Measurements from ENCODE around the gene SH3GL2.

The SH3GL2 gene

GRCh38 chr9:17624571-17624970 lies 45.7 kb downstream of the SH3GL2 start:
- no peak overlapping the region for H3K27ac Mint-ChIP-seq
- H3K36me3 Mint-ChIP-seq (ENCODE audit: low read depth), result no peaks in the 10 kb centered on the region
- ATAC-seq, result no peak
- H3K9me3 Mint-ChIP-seq, result no peaks in the 10 kb centered on the region
- no peaks in the 10 kb centered on the region for H3K4me1 Mint-ChIP-seq
- no peak overlapping the region for H3K4me3 Mint-ChIP-seq
- DNase-seq, result no peak
- H3K27me3 Mint-ChIP-seq, result no peaks in the 10 kb centered on the region

DNA sequence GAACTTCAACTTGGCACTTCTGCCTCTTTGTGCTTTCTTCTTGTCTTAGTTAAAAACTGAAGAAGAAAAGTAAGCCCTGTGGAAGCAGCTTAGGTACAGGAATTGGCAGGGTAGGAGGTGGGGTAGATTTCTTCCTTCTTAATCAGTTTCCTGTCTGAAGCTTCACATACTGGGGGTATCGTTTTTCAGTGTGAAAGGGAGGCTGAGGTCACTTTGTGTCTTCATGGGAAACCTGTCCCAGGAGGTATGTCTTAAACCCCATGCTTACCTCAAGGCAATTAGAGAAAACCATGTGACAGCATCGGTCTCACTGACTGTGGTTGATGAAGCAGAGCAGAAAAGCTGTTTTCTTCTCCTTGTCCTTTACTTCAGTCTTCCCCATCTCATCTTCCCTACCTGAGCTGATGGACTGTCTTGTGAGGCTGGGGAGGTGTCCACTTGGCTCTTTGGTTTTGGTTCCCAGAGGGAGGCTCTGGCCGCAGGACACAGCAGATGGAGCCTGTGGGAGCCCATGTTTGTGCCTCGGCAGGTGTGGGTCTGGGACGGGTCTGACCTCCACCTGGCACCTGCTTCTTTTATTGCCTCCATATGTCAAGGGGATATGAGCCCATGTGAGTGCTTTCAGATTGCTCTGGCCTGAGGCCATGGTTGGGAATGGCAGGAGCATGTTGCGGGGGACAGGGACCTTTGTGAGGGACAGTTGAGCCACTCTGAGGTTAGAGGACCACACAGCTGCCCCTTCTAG lies 47.0 kb downstream of the SH3GL2 start:
- Mint-ChIP-seq H3K4me1 (no peaks in the 10 kb centered on the region), H3K27me3 (no peaks in the 10 kb centered on the region), H3K4me3 (no peak overlapping the region), H3K27ac (no peak overlapping the region), H3K9me3 (no peaks in the 10 kb centered on the region), H3K36me3 (ENCODE audit: low read depth) (no peaks in the 10 kb centered on the region)
- no peak for ATAC-seq
- DNase-seq, result no peak

DNA sequence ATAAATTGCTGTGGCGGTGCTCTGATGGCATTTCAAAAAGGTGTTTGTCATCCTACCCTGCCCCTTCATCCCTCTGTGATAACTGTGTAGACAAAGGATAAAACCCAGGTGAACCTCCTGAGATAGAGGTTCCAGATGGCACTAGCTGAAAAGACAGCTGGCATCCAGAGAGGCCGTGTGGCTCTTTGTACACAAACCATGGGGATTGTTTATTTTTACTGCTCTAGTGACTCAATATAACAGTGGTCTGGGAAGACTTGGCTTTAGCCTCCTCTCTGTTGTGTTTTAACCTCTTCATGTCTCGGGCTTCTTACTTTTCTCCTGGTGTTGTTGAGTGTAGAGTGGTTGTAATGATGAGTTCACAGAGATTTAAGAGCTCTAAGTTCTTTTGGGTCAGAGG lies 48.8 kb downstream of the SH3GL2 start:
- Mint-ChIP-seq H3K36me3 (ENCODE audit: low read depth) (no peaks in the 10 kb centered on the region), H3K4me3 (no peak overlapping the region), H3K27ac (no peak overlapping the region), H3K4me1 (no peaks in the 10 kb centered on the region), H3K27me3 (no peaks in the 10 kb centered on the region), H3K9me3 (no peaks in the 10 kb centered on the region)
- ATAC-seq, result no peak
- no peak for DNase-seq

GRCh38 chr9:17628624-17629023 lies 49.8 kb downstream of the SH3GL2 start:
- no peak for ATAC-seq
- Mint-ChIP-seq H3K27ac (no peak overlapping the region), H3K9me3 (no peaks in the 10 kb centered on the region), H3K4me3 (no peak overlapping the region), H3K27me3 (no peaks in the 10 kb centered on the region), H3K4me1 (no peaks in the 10 kb centered on the region), H3K36me3 (ENCODE audit: low read depth) (no peaks in the 10 kb centered on the region)
- no peak for DNase-seq

GRCh38 chr9:17630531-17630949 lies 51.7 kb downstream of the SH3GL2 start:
- Mint-ChIP-seq H3K4me1 (no peaks in the 10 kb centered on the region), H3K36me3 (ENCODE audit: low read depth) (no peaks in the 10 kb centered on the region), H3K4me3 (no peak overlapping the region), H3K9me3 (peaks cover 11% of the 10 kb centered on the region), H3K27me3 (no peaks in the 10 kb centered on the region), H3K27ac (no peak overlapping the region)
- no peak for ATAC-seq
- DNase-seq, result no peak

GRCh38 chr9:17631396-17631795 lies 52.5 kb downstream of the SH3GL2 start:
- Mint-ChIP-seq H3K27ac (no peak overlapping the region), H3K4me1 (no peaks in the 10 kb centered on the region), H3K36me3 (ENCODE audit: low read depth) (no peaks in the 10 kb centered on the region), H3K27me3 (no peaks in the 10 kb centered on the region), H3K9me3 (peaks cover 12% of the 10 kb centered on the region), H3K4me3 (no peak overlapping the region)
- no peak for ATAC-seq
- DNase-seq, result no peak

DNA sequence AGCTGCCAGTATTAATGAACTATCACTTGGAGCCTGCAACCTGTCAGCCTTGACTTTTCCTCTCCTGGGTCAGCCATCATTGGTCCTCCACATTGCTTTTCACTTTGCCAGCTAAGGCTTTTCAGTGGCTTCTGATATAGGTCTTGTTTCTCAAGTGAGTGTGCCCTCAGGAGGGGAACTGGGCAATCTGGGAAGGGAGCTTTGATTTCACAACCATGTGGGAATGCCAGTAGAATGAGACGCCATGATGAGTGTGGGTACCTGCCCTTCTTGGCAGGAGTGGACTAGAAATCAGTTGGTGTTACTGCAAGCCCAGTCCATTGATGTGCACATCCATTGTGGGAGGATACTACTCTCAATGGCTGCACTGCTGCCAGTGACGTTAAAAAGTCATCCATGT lies 54.1 kb downstream of the SH3GL2 start:
- no peak for DNase-seq
- Mint-ChIP-seq H3K36me3 (ENCODE audit: low read depth) (no peaks in the 10 kb centered on the region), H3K9me3 (peaks cover 12% of the 10 kb centered on the region), H3K4me1 (no peaks in the 10 kb centered on the region), H3K27me3 (no peaks in the 10 kb centered on the region), H3K27ac (no peak overlapping the region), H3K4me3 (no peak overlapping the region)
- no peak for ATAC-seq

- Mint-ChIP-seq H3K27ac (no peak overlapping the region), H3K4me1 (no peaks in the 10 kb centered on the region), H3K36me3 (ENCODE audit: low read depth) (no peaks in the 10 kb centered on the region), H3K4me3 (no peak overlapping the region), H3K27me3 (no peaks in the 10 kb centered on the region), H3K9me3 (peaks cover 12% of the 10 kb centered on the region)
- ATAC-seq, result no peak
- DNase-seq, result no peak
These were observed 56.4 kb downstream of the SH3GL2 start for GRCh38 chr9:17635115-17635890.

GRCh38 chr9:17636349-17636748 lies 57.5 kb downstream of the SH3GL2 start:
- Mint-ChIP-seq H3K9me3 (peaks cover 12% of the 10 kb centered on the region), H3K27ac (no peak overlapping the region), H3K36me3 (ENCODE audit: low read depth) (no peaks in the 10 kb centered on the region), H3K4me3 (no peak overlapping the region), H3K4me1 (no peaks in the 10 kb centered on the region), H3K27me3 (no peaks in the 10 kb centered on the region)
- ATAC-seq (no peak), DNase-seq (no peak)

DNA sequence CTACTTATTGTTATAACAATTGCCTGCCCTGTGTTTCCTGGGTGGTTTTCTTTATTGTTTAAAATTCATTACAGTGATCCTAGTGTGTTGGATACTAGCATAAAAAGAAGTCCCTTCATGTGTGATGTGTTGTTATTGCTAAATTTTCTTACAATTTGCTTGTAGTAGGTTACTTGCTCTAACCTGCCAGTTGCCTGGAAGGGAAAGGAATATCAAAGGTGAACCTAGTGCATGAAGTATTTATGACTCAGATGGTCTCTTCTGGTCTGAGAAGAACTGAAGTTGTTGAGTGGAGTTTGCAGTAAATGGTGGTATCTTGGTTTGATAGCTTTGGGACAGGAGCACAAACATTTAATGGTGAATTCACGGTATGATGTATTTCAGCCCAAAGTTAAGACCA lies 58.0 kb downstream of the SH3GL2 start:
- Mint-ChIP-seq H3K27me3 (no peaks in the 10 kb centered on the region), H3K9me3 (peaks cover 12% of the 10 kb centered on the region), H3K4me1 (no peaks in the 10 kb centered on the region), H3K27ac (no peak overlapping the region), H3K36me3 (ENCODE audit: low read depth) (no peaks in the 10 kb centered on the region), H3K4me3 (no peak overlapping the region)
- DNase-seq (no peak), ATAC-seq (no peak)

- Mint-ChIP-seq H3K27ac (no peak overlapping the region), H3K4me1 (no peaks in the 10 kb centered on the region), H3K27me3 (no peaks in the 10 kb centered on the region), H3K4me3 (no peak overlapping the region), H3K36me3 (ENCODE audit: low read depth) (no peaks in the 10 kb centered on the region), H3K9me3 (peaks cover 12% of the 10 kb centered on the region)
- no peak for DNase-seq
- ATAC-seq, result no peak
These were observed 58.4 kb downstream of the SH3GL2 start for GRCh38 chr9:17637229-17637628.

DNA sequence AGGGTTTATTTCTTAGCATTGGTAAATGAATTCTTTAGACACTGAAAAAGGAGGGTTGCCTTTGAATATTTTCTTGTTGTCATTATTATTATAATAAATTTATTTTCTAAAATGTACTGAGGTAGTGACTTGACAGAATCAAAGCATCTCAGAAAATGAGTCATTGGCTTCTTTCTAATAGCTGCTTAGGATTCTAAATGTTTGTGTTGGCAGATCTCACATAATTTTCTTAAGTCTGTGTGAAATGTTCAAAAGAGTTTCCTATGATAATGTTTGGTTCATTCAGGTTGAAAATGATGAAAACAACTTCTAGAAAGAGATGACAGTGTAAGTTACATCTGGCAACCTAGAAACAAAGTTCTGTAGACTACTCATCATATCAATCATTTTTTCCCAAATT lies 69.7 kb downstream of the SH3GL2 start:
- Mint-ChIP-seq H3K4me1 (no peaks in the 10 kb centered on the region), H3K27ac (no peak overlapping the region), H3K4me3 (no peak overlapping the region), H3K27me3 (no peaks in the 10 kb centered on the region), H3K9me3 (peaks cover 26% of the 10 kb centered on the region), H3K36me3 (ENCODE audit: low read depth) (no peaks in the 10 kb centered on the region)
- ATAC-seq, result no peak
- DNase-seq, result no peak

DNA sequence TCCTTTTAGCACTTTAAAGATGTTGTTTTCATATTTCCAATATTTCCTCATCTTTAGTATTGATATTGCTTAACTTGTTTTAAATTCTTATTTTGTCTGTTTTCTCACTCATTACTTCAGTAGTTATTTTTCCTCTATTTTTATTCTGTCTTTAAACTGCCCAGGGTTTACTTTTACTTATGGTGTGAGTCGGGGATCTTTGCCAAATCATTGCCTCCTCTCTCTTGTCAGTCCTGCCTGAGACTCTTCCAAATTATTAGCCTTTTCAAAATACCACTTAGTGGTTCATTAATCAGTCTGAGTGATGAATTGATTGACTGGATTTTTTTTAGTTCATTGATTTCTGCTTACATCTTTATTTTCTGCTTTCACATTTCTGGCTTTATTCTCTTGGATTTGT lies 72.9 kb downstream of the SH3GL2 start:
- Mint-ChIP-seq H3K4me3 (no peak overlapping the region), H3K9me3 (peaks cover 9% of the 10 kb centered on the region), H3K4me1 (no peaks in the 10 kb centered on the region), H3K36me3 (ENCODE audit: low read depth) (no peaks in the 10 kb centered on the region), H3K27me3 (no peaks in the 10 kb centered on the region), H3K27ac (no peak overlapping the region)
- ATAC-seq (no peak), DNase-seq (no peak)

GRCh38 chr9:17653947-17654465 lies 75.1 kb downstream of the SH3GL2 start:
- Mint-ChIP-seq H3K27ac (no peak overlapping the region), H3K4me1 (no peaks in the 10 kb centered on the region), H3K9me3 (peaks cover 4% of the 10 kb centered on the region), H3K27me3 (no peaks in the 10 kb centered on the region), H3K4me3 (no peak overlapping the region), H3K36me3 (ENCODE audit: low read depth) (no peaks in the 10 kb centered on the region)
- ATAC-seq (no peak), DNase-seq (no peak)

GRCh38 chr9:17656889-17657288 lies 78.0 kb downstream of the SH3GL2 start:
- Mint-ChIP-seq H3K27ac (no peak overlapping the region), H3K27me3 (no peaks in the 10 kb centered on the region), H3K9me3 (no peaks in the 10 kb centered on the region), H3K4me1 (no peaks in the 10 kb centered on the region), H3K4me3 (no peak overlapping the region), H3K36me3 (ENCODE audit: low read depth) (no peaks in the 10 kb centered on the region)
- ATAC-seq (no peak), DNase-seq (no peak)
